ENCODE results near the gene BRD1. TPM values are rescaled to one million over a fixed set of nuclear protein-coding genes. Genes with fewer than 3 reads are reported as not detected.
"Not testable (repeated sequence)": the region's sequence is repeated elsewhere in the genome, so short reads cannot be mapped to it uniquely, and the experiment has no call there.

BRD1 gene
- total RNA-seq, 1 experiment from 2014 or later, result 51.2 TPM

DNA sequence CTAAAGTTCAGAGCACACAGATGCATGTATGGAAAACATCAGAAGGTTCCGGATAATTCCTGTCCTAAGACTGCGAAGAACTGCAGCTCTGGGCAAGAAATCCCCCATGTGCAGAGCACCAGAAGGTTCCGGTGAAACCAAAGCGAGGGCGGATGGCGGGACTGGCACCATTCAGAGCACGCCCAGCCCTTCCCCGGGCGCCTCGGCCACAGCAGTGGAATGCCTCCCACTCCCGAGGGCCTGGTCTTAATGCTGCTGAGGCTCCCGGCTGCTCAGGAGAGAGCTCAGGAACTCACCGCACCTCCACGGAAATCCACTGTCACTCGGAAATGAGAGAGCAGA is 43.1 kb downstream of the BRD1 start:
- TF ChIP-seq CTCF (conservative IDR thresholded peaks at IDR 0.05; ENCODE audit: low read depth, low read length) (no peak), EZH2 (IDR thresholded peaks at IDR 0.05; ENCODE audit: borderline replicate concordance, low read depth, low read length, poor library complexity, severe bottlenecking) (no peak)
- no TSS peak for BruUV-seq (replicated peaks)
- CTCF ChIA-PET, result no interaction called here

DNA sequence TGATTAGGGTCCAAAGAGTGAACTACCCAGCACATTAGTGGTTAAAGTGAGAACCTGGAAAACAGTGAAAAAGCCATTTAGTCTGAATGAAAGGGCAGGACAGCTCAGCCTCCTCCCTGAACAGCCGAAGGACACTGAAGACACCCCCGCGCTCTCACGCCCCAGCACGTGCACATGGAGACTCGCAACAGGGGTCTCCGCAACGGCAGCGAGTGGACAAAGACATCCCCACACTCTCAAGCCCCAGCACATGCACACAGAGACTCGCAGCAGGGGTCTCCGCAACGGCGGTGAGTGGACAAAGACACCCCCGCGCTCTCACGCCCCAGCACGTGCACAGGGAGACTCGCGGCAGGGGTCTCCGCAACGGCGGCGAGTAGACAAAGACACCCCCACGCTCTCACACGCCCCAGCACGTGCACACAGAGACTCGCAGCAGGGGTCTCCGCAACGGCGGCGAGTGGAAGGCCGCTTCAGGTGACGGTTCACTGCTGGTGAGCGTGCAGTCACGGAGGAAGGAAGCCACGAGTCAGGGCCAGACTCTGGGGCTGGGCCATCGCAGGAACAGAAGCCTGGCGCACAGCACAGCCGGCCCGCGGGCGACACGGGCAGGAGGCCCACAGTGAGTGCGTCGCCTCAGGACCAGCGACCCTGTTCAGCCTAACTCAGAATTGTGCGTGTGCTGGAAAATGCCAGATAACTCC is 43.6 kb downstream of the BRD1 start:
- TF ChIP-seq EZH2 (IDR thresholded peaks at IDR 0.05; ENCODE audit: borderline replicate concordance, low read depth, low read length, poor library complexity, severe bottlenecking), result no peak
- TF ChIP-seq CTCF (conservative IDR thresholded peaks at IDR 0.05; ENCODE audit: low read depth, low read length), result no peak
- Histone ChIP-seq H3K9me3 (ENCODE audit: low read depth, low read length, poor library complexity, severe bottlenecking) (no peaks in the 10 kb centered on the region), H3K27ac (ENCODE audit: low read depth, low read length, poor library complexity, severe bottlenecking) (peak overlapping the region; percentile 47), H3K4me1 (ENCODE audit: insufficient read depth, low read length, poor library complexity, severe bottlenecking) (peaks cover 30% of the 10 kb centered on the region), H3K4me3 (ENCODE audit: low read depth, low read length, poor library complexity, severe bottlenecking) (no peak overlapping the region), H3K27me3 (replicated peaks; ENCODE audit: insufficient read depth, low read depth, low read length, poor library complexity) (no peaks in the 10 kb centered on the region), H3K36me3 (ENCODE audit: insufficient read depth, low read length, poor library complexity, severe bottlenecking) (peaks cover 36% of the 10 kb centered on the region)
- ChIA-PET POLR2A (ENCODE audit: low non-redundant PET) (no interaction called here), CTCF (no interaction called here)
- intact Hi-C loops (cut with micrococcal nuclease; ENCODE audit: unreplicated experiment), result no loop called here
- BruUV-seq (replicated peaks), result no TSS peak
- DNase-seq (ENCODE audit: low spot score), result no peak

More for the DNA sequence above, 43.1 kb downstream of the BRD1 start:
- intact Hi-C loops (cut with micrococcal nuclease; ENCODE audit: unreplicated experiment), result no loop called here
- Histone ChIP-seq H3K36me3 (ENCODE audit: insufficient read depth, low read length, poor library complexity, severe bottlenecking) (peaks cover 36% of the 10 kb centered on the region), H3K4me1 (ENCODE audit: insufficient read depth, low read length, poor library complexity, severe bottlenecking) (peaks cover 32% of the 10 kb centered on the region), H3K9me3 (ENCODE audit: low read depth, low read length, poor library complexity, severe bottlenecking) (no peaks in the 10 kb centered on the region), H3K4me3 (ENCODE audit: low read depth, low read length, poor library complexity, severe bottlenecking) (no peak overlapping the region), H3K27ac (ENCODE audit: low read depth, low read length, poor library complexity, severe bottlenecking) (peak overlapping the region; percentile 47), H3K27me3 (replicated peaks; ENCODE audit: insufficient read depth, low read depth, low read length, poor library complexity) (no peaks in the 10 kb centered on the region)
- DNase-seq (ENCODE audit: low spot score), result no peak
- POLR2A ChIA-PET (ENCODE audit: low non-redundant PET), result no interaction called here

DNA sequence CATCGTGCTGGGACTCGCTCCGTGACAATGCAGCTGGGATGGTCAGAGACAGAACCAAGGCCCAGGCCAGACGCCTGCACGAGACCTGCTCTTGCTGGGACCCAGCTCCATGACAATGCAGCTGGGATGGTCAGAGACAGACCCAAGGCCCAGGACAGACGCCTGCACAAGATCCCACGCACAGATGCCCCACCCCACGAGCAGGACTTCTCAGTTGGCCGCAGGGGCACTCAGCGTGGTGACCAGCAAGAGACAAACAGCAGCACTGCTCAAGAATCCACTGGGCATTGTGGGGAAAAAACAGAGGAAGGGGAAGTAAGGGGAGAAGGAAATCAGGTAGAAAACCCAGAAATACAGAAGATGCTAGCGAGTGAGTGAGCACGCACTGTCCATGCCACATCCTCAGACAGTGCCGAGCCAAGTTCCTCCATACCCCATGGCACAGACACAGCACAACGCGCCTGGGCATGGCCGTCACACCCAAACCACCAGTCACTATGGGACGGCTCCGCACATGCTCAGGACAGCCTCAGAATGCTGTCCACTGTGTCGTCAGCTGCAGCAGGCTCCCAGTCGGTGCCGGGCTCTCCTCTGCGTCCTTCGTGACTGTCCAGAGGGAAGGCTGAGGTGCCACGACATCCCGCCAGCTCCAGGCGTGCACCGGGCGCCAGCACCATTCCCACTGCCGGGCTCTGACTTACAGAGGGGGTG is 44.5 kb downstream of the BRD1 start:
- CTCF ChIA-PET, result no interaction called here
- Histone ChIP-seq H3K4me3 (ENCODE audit: low read depth, low read length, poor library complexity, severe bottlenecking) (no peak overlapping the region), H3K27ac (ENCODE audit: low read depth, low read length, poor library complexity, severe bottlenecking) (no peak overlapping the region), H3K9me3 (ENCODE audit: low read depth, low read length, poor library complexity, severe bottlenecking) (no peaks in the 10 kb centered on the region), H3K27me3 (replicated peaks; ENCODE audit: insufficient read depth, low read depth, low read length, poor library complexity) (no peaks in the 10 kb centered on the region), H3K4me1 (ENCODE audit: insufficient read depth, low read length, poor library complexity, severe bottlenecking) (peaks cover 21% of the 10 kb centered on the region), H3K36me3 (ENCODE audit: insufficient read depth, low read length, poor library complexity, severe bottlenecking) (peaks cover 40% of the 10 kb centered on the region)
- POLR2A ChIA-PET (ENCODE audit: low non-redundant PET), result interaction anchor here (0.7 kb wide), 1 partner anchor 136 kb away, joined by 11 read pairs; no protein-coding TSS in a partner anchor
- no TSS peak for BruUV-seq (replicated peaks)
- TF ChIP-seq EZH2 (IDR thresholded peaks at IDR 0.05; ENCODE audit: borderline replicate concordance, low read depth, low read length, poor library complexity, severe bottlenecking), result no peak
- no peak for TF ChIP-seq CTCF (conservative IDR thresholded peaks at IDR 0.05; ENCODE audit: low read depth, low read length)
- intact Hi-C loops (cut with micrococcal nuclease; ENCODE audit: unreplicated experiment), result no loop called here
- no peak for DNase-seq (ENCODE audit: low spot score)

GRCh38 chr22:49781886-49782285 is 45.8 kb downstream of the BRD1 start:
- H3K9me3 ChIP-seq (ENCODE audit: low read depth, low read length, poor library complexity, severe bottlenecking); BruUV-seq (replicated peaks); CTCF ChIA-PET; DNase-seq (ENCODE audit: low spot score); H3K27me3 ChIP-seq (replicated peaks; ENCODE audit: insufficient read depth, low read depth, low read length, poor library complexity); H3K27ac ChIP-seq (ENCODE audit: low read depth, low read length, poor library complexity, severe bottlenecking); intact Hi-C loops (cut with micrococcal nuclease; ENCODE audit: unreplicated experiment); H3K4me3 ChIP-seq (ENCODE audit: low read depth, low read length, poor library complexity, severe bottlenecking); POLR2A ChIA-PET (ENCODE audit: low non-redundant PET): not testable (repeated sequence)
- Histone ChIP-seq H3K36me3 (ENCODE audit: insufficient read depth, low read length, poor library complexity, severe bottlenecking) (peaks cover 40% of the 10 kb centered on the region), H3K4me1 (ENCODE audit: insufficient read depth, low read length, poor library complexity, severe bottlenecking) (peaks cover 21% of the 10 kb centered on the region)

Measured in A673 (cell line).